CD4-positive, alpha-beta T cell treated with Interleukin-2 at 100 ng/mL for 4 hours (primary cell): ENCODE results near the gene GPR3.

Experiments used
- DNase-seq: peaks from one replicate; pipeline ENCODE4 v3.0.0-alpha.2; 2020; ENCODE audit warnings: low spot score

The GPR3 gene, protein sequence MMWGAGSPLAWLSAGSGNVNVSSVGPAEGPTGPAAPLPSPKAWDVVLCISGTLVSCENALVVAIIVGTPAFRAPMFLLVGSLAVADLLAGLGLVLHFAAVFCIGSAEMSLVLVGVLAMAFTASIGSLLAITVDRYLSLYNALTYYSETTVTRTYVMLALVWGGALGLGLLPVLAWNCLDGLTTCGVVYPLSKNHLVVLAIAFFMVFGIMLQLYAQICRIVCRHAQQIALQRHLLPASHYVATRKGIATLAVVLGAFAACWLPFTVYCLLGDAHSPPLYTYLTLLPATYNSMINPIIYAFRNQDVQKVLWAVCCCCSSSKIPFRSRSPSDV

DNA sequence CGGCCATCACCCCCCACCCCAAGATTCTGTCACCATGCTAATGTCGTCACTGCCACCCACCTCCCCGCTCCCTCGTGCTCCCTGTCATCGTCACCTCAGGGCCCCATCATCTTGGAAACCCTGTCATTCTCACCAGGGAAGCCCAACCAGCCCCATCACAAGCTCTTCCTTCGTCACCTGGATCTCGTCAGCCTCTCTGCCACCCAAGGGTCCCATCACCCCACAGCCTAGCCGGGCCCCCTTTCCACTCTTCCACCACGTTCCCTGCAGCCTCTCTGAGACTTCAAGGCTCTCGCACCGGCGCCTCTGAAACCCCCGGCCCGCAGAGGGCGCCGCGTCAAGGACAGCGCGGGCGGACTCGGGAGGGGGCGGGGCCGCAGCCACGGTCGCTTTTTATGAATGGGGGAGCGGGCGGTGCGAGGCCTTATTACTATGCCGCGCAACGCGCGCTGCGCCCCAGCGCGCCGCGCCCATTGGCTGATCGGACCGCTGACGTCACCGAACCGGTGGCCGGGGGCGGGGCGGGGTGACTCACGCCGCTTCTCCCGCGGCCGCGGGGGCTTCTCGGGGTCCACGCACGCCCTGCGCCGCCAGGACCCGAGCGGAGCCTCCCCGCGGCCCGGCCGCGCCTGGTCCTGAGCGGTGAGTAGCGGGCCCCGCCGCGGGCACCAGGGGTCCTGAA is at the start of gene GPR3:
Gene GPR3, plus strand, starts transcription at position 527 of the 682 bp plus-strand sequence. CDS start 1,177 bp downstream, outside the sequence.
- peak; percentile 94 for DNase-seq

DNA sequence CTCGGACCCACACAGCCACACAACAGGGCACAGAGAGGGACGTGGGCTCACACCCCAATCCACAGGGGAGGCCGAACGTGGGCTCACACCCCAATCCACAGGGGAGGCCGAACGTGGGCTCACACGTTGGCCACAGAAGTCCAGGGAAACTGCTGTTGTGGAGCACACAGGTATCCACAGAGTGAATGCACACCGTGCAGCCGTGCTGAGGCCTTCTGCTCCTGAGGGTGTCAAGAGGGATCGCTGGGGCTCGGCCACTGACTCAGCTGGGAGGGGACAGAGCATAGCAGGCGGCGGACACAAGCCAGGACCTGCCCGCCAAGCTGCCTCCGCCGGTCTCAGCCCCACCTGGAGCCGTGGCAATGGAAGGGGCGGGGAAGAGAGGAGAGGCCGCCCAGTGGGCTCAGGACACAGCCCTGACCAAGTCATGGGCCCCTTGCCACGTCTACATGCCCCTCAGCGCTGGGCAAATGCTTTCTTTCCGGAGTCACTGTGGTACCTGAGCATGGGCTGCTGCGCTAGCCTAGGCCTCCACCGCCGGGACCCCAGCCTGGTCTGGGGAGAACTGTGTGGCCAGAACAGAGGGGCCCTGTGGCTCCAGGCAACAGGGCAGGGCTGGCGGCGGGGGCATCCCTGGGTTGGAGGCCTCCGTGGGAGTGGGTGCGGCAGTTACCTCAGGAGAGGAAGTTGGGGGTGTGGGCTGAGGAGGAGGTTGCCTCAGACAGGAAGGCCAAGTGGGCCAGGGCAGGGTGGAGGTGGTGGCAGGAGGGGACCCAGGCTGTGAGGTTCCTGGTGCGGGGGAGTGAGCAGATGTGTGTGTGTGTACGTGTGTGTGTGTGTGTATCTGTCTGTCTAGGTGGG is 49.4 kb upstream of the GPR3 start:
- DNase-seq, result peak; percentile 85

GRCh38 chr1:27343639-27344025 is 48.8 kb upstream of the GPR3 start:
- no peak for DNase-seq

- DNase-seq, result no peak
Observed at GRCh38 chr1:27345272-27345671, 47.1 kb upstream of the GPR3 start.

GRCh38 chr1:27346357-27346756 is 46.1 kb upstream of the GPR3 start:
- no peak for DNase-seq

GRCh38 chr1:27346991-27347624 is 45.3 kb upstream of the GPR3 start:
- no peak for DNase-seq

GRCh38 chr1:27348861-27349783 is 43.3 kb upstream of the GPR3 start:
- DNase-seq, result no peak

DNA sequence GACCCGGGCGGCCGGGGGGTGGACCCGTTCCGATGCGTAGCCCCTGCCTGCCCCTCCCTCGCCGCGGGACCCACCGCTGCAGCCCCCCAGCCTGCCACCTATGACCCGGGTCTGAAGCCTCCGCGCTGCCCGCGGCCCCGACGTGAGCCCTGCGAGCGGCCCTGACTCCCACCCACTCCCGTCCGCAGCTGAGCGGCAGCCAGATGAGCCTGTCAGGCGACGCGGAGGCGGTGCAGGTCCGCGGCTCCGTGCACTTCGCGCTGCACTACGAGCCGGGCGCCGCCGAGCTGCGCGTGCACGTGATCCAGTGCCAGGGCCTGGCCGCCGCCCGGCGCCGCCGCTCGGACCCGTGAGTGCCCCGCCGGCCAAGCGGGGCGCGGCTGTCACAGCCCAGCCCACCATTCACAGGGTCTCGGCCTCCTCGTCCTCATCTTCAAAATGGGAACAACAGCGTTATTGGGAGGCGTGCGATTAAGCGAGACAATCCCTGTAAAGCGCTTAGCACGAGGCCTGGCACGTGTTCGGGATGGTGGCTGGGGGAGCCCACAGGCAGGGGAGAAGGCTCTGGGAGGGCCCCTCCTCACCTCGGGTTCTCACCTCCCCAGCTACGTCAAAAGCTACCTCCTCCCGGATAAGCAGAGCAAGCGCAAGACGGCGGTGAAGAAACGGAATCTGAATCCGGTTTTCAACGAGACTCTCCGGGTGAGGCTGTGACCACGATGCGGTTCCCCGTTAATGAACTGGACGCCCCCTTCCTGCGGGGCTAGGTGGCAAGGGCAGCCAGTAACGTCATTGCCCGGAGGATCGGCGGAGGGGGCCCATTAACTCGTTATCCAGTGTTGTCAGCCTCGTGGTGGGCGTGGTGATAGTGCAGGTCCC is 42.4 kb upstream of the GPR3 start:
- DNase-seq, result no peak

DNA sequence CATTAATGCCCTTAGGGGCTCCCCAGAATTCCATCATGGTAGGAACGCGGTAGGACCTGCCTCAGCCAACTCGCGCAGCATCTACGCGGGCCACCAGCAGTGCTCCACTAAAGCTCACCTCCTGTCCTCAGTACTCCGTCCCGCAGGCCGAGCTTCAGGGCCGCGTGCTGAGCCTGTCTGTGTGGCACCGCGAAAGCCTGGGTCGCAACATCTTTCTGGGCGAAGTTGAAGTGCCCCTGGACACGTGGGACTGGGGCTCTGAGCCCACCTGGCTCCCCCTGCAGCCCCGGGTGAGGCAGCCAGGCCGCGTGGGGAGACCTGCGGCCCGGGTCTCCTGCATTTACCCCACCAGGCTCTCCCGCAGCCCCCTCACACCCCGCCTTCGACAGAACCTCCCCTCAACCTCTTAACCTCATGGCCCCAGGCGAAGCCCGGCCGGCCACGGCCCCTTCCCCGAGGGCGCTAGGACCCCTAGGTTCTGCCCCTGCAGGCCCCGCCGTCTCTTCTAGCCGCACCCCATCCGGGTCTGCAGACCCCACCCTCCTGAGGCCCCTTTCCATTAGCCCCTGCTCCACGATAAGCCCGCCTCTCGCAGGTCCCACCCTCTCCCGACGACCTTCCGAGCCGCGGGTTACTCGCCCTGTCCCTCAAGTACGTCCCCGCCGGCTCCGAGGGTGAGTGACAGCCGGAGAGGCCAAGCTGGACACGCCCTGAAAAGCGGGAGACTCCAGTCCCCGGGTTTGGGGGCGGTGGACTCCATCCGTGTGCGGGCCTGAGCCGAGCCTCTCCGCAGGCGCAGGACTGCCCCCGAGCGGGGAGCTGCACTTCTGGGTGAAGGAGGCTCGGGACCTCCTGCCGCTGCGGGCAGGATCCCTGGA is 41.5 kb upstream of the GPR3 start:
- DNase-seq, result no peak

- no peak for DNase-seq
Observed at GRCh38 chr1:27351541-27352107, 40.8 kb upstream of the GPR3 start.

DNA sequence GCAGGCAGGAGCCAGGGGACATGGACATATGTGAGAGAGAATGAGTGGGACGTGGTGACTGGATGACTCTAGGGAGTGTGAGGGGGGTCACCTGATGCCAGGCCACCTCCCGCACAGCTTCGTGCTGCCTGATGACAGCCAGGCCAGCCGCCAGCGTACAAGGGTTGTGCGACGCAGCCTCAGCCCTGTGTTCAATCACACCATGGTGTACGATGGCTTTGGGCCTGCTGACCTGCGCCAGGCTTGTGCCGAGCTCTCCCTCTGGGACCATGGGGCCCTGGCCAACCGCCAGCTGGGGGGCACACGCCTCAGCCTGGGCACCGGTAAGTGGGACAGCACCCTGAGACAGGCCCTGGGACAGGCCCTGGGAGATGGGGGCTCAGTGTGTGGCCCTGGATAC is 39.3 kb upstream of the GPR3 start:
- no peak for DNase-seq

DNA sequence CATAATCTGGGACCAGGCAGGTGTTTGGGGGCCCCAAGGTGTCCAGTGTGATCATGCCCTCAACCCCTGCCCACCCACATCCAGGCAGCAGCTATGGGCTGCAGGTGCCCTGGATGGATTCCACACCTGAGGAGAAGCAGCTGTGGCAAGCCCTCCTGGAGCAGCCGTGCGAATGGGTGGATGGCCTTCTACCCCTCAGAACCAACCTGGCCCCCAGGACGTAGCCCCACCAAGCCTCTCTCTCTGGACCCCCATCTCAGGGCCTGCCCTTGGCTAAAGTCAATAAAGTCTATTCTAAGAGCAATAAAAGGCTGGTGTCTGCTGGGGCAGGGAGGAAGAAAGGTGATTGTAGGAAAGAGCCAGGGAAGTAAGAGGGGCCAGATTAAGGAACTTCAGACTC is 38.8 kb upstream of the GPR3 start:
- no peak for DNase-seq

- no peak for DNase-seq
Observed at GRCh38 chr1:27355683-27356082, 36.7 kb upstream of the GPR3 start.

DNA sequence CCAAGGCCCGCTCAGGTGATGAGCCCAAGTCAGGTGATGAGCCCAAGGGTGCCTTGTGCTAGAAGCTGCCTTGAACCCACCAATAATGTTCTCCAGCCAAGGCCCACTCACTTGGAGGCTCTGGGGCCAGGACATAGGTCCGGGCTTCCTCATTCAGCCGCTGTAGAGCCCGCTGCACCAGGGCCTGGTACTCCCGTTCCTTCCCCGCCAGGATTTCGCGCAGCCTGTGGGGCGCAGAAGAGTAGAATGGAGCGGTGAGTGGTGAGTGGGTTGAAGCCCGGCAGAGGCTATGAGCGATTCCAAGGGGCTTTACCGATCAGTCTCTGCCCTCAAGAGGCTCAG is 36.2 kb upstream of the GPR3 start:
- DNase-seq, result no peak

DNA sequence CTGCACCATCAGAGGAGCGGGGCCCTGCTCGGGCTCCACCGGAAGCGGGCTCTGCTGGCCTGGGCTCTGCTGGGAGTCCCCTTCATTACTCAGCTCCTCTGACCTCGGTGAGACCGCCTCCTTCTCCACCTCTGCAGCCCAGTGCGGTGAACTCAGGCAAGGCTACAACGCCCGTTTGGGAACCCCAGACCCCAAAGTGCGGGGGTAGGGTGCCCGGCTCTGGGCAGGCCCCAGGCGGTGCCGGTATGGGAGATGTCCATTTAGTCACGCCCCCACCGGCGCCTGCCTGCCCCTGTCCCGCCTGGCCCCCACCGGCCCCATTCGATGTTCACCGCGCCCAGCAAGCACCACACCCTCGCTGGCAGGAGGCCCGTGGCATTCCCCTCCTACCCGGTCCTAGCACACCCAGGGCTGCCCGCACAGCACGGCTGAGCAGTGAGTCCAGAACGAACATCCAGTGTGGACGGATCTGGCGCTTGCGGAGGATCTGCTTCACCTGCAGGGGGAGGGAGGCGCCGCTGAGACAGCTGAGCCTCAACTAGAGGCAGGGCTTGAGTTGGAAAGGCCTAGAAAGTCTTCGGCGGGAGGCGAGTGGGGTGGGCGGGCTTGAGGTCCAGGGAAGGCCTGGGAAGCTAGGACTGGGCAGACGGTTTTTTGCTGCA is 35.7 kb upstream of the GPR3 start:
- peak; percentile 59 for DNase-seq

GRCh38 chr1:27357281-27358037 is 35.0 kb upstream of the GPR3 start:
- peak; percentile 84 for DNase-seq
